Measurements from ENCODE around the gene FOXO6. TPM values are rescaled to one million over a fixed set of nuclear protein-coding genes. Genes with fewer than 3 reads are reported as not detected.

FOXO6 gene
- total RNA-seq, 1 donor from 2014 or later: 38.4 TPM

- no peak overlapping the region for H3K27ac Mint-ChIP-seq
- no peak overlapping the region for H3K4me3 Mint-ChIP-seq
- no peak for DNase-seq (ENCODE audit: low spot score in 2 of 2, unreplicated experiment in 2 of 2)
- TF ChIP-seq CTCF (IDR thresholded peaks at IDR 0.05; ENCODE audit: unreplicated experiment): no peak
- H3K4me1 Mint-ChIP-seq: peaks cover 26% of the 10 kb centered on the region
- no peaks in the 10 kb centered on the region for H3K36me3 Mint-ChIP-seq
- H3K9me3 Mint-ChIP-seq: no peaks in the 10 kb centered on the region
- H3K27me3 Mint-ChIP-seq (ENCODE audit: low read depth): no peaks in the 10 kb centered on the region
These were observed 63.4 kb downstream of the FOXO6 start for GRCh38 chr1:41424581-41425118.

GRCh38 chr1:41425369-41425768 lies 64.1 kb downstream of the FOXO6 start:
- no peak for TF ChIP-seq CTCF (IDR thresholded peaks at IDR 0.05; ENCODE audit: unreplicated experiment)
- no peaks in the 10 kb centered on the region for H3K36me3 Mint-ChIP-seq
- no peak overlapping the region for H3K27ac Mint-ChIP-seq
- no peak overlapping the region for H3K4me3 Mint-ChIP-seq
- no peaks in the 10 kb centered on the region for H3K9me3 Mint-ChIP-seq
- no peak for DNase-seq (ENCODE audit: low spot score in 2 of 2, unreplicated experiment in 2 of 2)
- peaks cover 33% of the 10 kb centered on the region for H3K4me1 Mint-ChIP-seq
- H3K27me3 Mint-ChIP-seq (ENCODE audit: low read depth): no peaks in the 10 kb centered on the region

GRCh38 chr1:41426201-41426890 lies 65.1 kb downstream of the FOXO6 start:
- H3K36me3 Mint-ChIP-seq: no peaks in the 10 kb centered on the region
- no peak overlapping the region for H3K27ac Mint-ChIP-seq
- no peak overlapping the region for H3K4me3 Mint-ChIP-seq
- H3K4me1 Mint-ChIP-seq: peaks cover 37% of the 10 kb centered on the region
- no peaks in the 10 kb centered on the region for H3K27me3 Mint-ChIP-seq (ENCODE audit: low read depth)
- no peak for TF ChIP-seq CTCF (IDR thresholded peaks at IDR 0.05; ENCODE audit: unreplicated experiment)
- H3K9me3 Mint-ChIP-seq: no peaks in the 10 kb centered on the region
- no peak for DNase-seq (ENCODE audit: low spot score in 2 of 2, unreplicated experiment in 2 of 2)

GRCh38 chr1:41427122-41427913 lies 66.1 kb downstream of the FOXO6 start:
- no peaks in the 10 kb centered on the region for H3K36me3 Mint-ChIP-seq
- DNase-seq (ENCODE audit: low spot score in 2 of 2, unreplicated experiment in 2 of 2): no peak
- no peak for TF ChIP-seq CTCF (IDR thresholded peaks at IDR 0.05; ENCODE audit: unreplicated experiment)
- H3K4me3 Mint-ChIP-seq: no peak overlapping the region
- H3K27ac Mint-ChIP-seq: peak overlapping the region; percentile 54
- H3K9me3 Mint-ChIP-seq: no peaks in the 10 kb centered on the region
- H3K4me1 Mint-ChIP-seq: peaks cover 45% of the 10 kb centered on the region
- no peaks in the 10 kb centered on the region for H3K27me3 Mint-ChIP-seq (ENCODE audit: low read depth)

GRCh38 chr1:41427916-41428737 lies 66.9 kb downstream of the FOXO6 start:
- Mint-ChIP-seq H3K36me3 (no peaks in the 10 kb centered on the region), H3K27me3 (ENCODE audit: low read depth) (no peaks in the 10 kb centered on the region), H3K9me3 (no peaks in the 10 kb centered on the region), H3K27ac (peak overlapping the region; percentile 54), H3K4me1 (peaks cover 53% of the 10 kb centered on the region), H3K4me3 (no peak overlapping the region)
- DNase-seq (ENCODE audit: low spot score in 2 of 2, unreplicated experiment in 2 of 2): no peak
- TF ChIP-seq CTCF (IDR thresholded peaks at IDR 0.05; ENCODE audit: unreplicated experiment): no peak

Measured in mesothelial cell of epicardium (in vitro differentiated cells).